ENCODE results near the gene PADI1.

DNA sequence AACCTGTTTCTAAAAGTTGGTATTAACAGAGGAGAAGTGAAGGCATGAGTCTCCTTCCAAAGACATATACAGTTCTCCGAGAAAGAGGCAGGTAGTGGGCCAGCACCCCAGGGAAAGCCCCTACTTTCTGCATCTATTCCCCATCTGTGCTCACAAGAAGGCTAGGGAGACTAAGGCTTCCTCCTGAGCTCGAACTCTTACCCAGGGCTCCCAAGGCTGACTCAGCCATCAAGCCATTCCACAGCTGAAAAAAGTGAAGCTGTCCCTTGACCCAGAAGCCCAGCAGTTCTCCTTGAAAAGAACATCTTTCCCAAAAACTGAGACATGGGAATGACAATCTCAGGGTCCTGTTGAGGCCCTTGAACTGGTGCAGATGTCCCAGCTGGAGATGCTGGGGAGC is 42.0 kb downstream of the PADI1 start:
- TF ChIP-seq, protein P1, sequence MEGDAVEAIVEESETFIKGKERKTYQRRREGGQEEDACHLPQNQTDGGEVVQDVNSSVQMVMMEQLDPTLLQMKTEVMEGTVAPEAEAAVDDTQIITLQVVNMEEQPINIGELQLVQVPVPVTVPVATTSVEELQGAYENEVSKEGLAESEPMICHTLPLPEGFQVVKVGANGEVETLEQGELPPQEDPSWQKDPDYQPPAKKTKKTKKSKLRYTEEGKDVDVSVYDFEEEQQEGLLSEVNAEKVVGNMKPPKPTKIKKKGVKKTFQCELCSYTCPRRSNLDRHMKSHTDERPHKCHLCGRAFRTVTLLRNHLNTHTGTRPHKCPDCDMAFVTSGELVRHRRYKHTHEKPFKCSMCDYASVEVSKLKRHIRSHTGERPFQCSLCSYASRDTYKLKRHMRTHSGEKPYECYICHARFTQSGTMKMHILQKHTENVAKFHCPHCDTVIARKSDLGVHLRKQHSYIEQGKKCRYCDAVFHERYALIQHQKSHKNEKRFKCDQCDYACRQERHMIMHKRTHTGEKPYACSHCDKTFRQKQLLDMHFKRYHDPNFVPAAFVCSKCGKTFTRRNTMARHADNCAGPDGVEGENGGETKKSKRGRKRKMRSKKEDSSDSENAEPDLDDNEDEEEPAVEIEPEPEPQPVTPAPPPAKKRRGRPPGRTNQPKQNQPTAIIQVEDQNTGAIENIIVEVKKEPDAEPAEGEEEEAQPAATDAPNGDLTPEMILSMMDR (IDR thresholded peaks at IDR 0.05; ENCODE audit: low read depth, low read length), result no peak
- TF ChIP-seq EZH2phosphoT487 (IDR thresholded peaks at IDR 0.05; ENCODE audit: low read depth), result no peak
